Measurements from ENCODE around the gene BCL7C. TPM values are rescaled to one million over a fixed set of nuclear protein-coding genes. Genes with fewer than 3 reads are reported as not detected.

Gene BCL7C
- total and polyA plus RNA-seq, 2 of the 13 experiments (the other 11 are each of a cell fraction or from before 2014, with no cell fraction given): 17.7 to 33.8 TPM

- TF ChIP-seq KIAA2018 (CRISPR knock-in tag; IDR thresholded peaks at IDR 0.05; ENCODE audit: borderline replicate concordance) (peak; percentile 98), BCL6 (CRISPR knock-in tag; IDR thresholded peaks at IDR 0.05) (peak; percentile 87), AKNA (CRISPR knock-in tag; IDR thresholded peaks at IDR 0.05; ENCODE audit: borderline replicate concordance) (peak; percentile 82; the same call in 1 of the 2 replicates), BCLAF1 (IDR thresholded peaks at IDR 0.05) (no peak), ZNF569 (CRISPR knock-in tag; IDR thresholded peaks at IDR 0.05; ENCODE audit: borderline replicate concordance) (no peak; the same call in 1 of the 2 replicates), RFXANK (CRISPR knock-in tag; IDR thresholded peaks at IDR 0.05) (0 out of 2 replicates have a peak, but pooled peaks have one; percentile 81), ZNF615 (CRISPR knock-in tag; IDR thresholded peaks at IDR 0.05; ENCODE audit: borderline replicate concordance) (peak; percentile 94; the same call in 1 of the 2 replicates), ZFP36L1 (CRISPR knock-in tag; IDR thresholded peaks at IDR 0.05) (peak; percentile 99), MEF2D (CRISPR knock-in tag; IDR thresholded peaks at IDR 0.05) (peak; percentile 97), KAT7 (CRISPR knock-in tag; IDR thresholded peaks at IDR 0.05; ENCODE audit: borderline replicate concordance) (peak; percentile 100), ZNF740 (CRISPR knock-in tag; IDR thresholded peaks at IDR 0.05) (peak; percentile 85)
Observed at GRCh38 chr16:30874821-30875717, 18.8 kb downstream of the BCL7C start (continued).

Data from HepG2 (cell line).